ENCODE measurements around the gene GMPPA.

The GMPPA gene

GRCh38 chr2:219540784-219541504, 42.3 kb downstream of the GMPPA start:
- DNase-seq: no peak

DNA sequence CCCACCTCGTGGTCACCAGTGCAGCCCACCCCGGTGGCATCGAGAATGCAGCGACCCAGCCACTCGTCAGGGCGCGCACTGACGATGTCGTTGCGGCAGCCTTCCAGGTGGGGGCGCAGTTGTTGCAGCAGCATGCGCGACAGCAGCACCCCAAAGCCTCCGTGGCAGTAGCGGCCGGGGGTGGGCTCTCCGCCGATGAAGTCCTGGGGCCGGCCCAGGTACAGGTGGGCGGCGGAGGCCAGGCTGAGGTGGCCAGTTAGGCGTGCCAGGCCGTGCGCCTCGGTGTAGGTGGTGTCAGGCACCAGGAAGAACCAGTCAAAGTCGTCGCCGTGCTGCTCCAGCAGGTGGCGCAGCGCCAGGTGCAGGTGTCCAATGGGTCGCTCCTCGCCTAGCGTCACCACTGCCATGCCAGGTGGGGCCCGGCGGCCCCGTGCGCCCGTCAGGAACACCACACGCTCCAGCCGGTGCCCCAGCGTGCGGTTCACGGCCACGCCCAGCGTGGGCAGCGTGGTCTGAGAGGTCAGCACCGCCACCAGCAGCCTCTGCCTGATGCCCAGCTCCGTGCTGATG, 43.0 kb downstream of the GMPPA start:
- peak in 1 of 2 donors; percentile 68 for DNase-seq

GRCh38 chr2:219542931-219543595, 44.4 kb downstream of the GMPPA start:
- no peak for DNase-seq

DNA sequence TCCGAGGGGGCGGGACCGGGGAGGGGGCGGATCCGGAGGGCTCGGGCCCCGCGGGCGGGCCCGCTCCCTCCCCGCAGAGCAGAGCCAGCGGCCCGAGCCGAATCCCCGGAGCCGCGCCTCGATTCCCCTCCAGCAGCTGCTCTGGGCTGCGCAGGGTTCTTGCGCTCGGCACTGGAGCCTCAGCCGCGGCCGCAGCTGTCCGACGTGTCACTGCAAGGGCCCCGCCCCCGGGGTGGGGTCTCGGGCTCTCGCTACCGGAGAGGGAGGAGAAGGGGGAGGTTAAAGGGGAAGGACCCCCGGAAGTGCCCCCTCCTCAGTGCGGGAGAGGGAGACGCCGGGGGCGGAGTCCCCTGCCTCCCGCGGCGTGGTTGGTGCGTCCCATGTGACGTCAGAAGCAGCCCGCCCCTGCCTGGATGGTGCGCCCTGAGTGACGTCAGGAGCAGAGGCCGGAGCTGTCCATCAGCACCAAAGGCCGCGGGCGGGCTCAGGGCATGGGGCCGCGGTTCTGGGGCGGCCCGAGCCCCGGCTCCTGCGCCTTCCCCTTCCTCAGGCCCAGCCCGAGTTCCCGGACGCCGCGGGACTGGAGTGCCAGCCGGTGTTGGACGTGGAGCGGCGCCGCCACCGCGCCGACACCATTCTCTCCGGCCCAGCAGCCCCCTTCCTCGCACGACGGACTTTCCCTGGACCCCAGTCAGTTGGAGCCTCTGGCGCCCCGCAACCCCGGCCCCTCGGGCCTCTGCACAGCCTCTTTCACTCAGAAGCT, 45.1 kb downstream of the GMPPA start, which contains the start of the genes CHPF and TMEM198:
Gene CHPF, minus strand, starts transcription at position 214 of the 763 bp plus-strand sequence. CDS start 271 bp downstream, outside the sequence.
Gene TMEM198, plus strand, starts transcription at position 433 of the 763 bp plus-strand sequence. CDS start 700 bp downstream, outside the sequence.
- DNase-seq: peak; percentile 98 to 99

DNA sequence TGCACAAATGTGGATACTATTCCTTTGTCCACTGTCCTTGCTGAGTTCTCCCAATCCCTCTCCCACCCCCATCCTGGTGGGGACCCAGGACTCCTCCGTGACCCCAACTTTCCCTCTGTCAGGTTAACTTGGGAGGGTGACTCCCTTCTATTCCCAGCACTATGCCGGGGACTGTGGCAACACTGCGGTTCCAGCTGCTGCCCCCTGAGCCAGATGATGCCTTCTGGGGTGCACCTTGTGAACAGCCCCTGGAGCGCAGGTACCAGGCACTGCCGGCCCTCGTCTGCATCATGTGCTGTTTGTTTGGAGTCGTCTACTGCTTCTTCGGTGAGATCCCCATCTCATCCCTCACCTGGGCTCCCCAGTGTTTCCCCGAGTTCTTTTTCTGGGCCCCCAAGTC, 45.9 kb downstream of the GMPPA start:
- DNase-seq: no peak

GRCh38 chr2:219545295-219545942, 46.7 kb downstream of the GMPPA start:
- no peak for DNase-seq

GRCh38 chr2:219545943-219546352, 47.3 kb downstream of the GMPPA start:
- no peak for DNase-seq

GRCh38 chr2:219547621-219548020, 48.9 kb downstream of the GMPPA start:
- no peak for DNase-seq

DNA sequence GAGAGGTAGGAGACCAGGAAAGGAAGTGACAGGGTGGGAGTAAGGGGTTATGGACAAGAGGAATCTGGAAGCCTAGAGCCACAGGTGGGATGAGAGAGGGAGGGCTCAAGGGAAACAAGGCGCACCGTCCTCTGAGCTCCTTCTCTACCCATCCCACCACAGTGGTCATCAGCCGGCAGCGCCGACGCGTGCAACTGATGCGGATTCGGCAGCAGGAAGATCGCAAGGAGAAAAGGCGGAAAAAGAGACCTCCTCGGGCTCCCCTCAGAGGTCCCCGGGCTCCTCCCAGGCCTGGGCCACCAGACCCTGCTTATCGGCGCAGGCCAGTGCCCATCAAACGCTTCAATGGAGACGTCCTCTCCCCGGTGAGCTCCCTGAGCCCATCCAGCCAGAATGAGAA, 50.3 kb downstream of the GMPPA start:
- no peak for DNase-seq

DNA sequence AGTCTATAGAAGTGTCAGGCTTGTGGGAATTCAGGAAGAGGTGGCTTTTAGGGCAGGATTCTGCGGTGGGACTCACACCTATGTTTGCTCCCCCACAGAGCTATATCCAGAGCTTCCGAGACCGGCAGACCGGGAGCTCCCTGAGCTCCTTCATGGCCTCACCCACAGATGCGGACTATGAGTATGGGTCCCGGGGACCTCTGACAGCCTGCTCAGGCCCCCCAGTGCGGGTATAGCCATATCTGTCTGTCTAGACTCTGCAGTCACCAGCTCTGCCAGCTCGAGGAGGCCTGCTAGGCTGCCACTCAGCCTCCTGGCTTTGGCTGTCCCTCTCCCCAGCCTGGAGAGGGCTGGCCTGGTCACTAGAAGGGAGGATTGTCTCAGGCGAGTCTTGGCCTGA, 50.9 kb downstream of the GMPPA start:
- DNase-seq: no peak

GRCh38 chr2:219551441-219552381, 53.0 kb downstream of the GMPPA start:
- no peak for DNase-seq

DNA sequence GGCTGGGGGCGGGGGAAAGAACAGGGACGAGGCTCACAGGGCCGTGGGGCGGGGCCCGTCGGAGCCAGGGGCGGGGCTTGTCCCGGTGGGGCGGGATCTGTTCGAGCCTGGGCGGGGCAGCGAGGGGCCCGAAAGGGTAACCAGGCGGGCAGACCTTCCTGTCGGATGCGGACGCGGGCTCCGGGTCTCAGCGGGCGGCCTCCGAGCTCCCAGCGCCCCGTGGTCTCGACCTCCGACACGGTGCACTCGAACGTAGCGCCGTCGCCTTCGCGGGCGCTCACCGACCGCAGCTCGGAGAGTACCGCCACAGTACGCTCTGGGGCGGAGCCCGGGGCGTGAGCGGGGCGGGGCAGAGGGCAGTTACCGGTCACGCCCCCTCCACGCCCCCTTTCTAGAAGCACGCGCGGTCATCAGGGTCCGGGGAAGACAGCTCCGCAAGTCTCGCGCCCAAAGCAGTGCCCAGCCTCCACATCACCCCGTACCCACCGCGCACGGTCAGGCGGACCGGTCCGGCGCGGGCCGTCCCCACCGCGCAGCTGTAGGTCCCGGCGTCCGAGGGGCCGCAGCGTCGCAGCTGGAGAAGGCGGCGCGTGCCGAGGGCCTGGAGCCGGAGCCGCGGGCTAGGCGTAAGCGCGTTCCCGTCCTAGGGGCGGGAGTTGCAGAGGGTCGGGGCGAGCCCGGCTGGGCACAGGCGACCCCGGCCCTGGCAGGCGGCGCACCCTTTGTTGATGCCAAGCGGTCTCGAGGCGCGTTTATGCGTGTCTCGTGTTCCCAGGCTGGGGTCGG, 53.9 kb downstream of the GMPPA start:
- peak; percentile 57 to 82 for DNase-seq

DNA sequence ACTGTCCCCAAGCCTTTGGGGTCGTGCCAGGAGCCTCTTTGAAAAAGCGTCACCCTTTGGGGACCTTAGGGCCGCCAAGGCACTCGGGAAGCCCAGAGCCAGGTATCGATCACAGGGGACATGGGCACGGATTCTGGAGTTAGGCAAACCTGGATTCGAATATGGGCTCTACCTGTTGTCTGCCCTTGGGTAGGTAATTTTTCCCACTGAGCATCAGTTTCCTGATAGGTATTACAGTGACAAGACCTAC, 54.4 kb downstream of the GMPPA start:
- no peak for DNase-seq

DNA sequence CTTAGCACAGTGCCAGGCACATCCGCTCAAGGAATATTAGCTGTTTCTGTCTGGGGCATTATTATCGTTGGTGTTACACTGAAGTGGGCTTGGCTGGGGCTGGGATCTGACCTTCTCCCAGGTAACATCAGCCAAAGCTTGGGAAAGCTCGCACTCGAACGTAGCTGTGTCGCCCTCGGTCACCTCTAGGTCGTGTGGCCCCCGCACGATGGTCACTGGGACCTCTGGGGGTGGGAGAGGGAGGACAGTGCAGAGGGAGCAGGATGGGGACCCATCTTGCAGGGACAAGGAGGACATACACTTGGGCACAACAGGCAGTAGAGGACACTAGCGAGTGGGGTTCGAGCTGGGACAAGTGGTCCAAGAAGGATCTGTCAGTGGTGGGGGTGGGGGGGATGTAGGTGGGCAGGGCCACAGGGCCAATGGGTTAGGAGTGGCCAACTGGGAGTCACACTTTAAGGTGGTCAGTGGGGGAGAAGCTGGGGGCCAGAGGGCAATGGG, 54.8 kb downstream of the GMPPA start:
- no peak for DNase-seq

GRCh38 chr2:219554350-219554749, 55.7 kb downstream of the GMPPA start:
- DNase-seq: no peak

- DNase-seq: no peak
Observed at GRCh38 chr2:219555956-219556355, 57.3 kb downstream of the GMPPA start.

DNA sequence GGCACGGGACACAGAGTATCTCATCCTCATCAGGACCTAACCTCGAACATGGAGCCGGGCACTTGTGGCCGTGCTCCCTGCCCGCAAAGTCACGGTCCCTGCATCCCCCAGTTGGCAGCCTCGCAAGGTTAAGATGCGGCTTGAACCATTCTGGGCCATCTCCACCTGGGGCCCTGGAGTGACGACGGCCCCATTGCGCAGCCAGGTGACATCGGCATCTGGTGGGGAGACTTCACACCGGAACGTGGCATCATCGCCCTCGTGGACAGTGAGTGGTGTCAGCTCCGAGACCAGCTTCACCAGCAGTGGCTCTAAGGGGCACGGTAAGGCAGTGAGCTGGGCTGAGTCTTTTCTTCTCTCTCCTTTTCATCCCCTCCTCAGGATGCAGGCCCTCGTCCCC, 57.7 kb downstream of the GMPPA start:
- DNase-seq: no peak

Data from hippocampal formation (tissue), 2 donors.